Measurements from ENCODE around the gene AP2S1. TPM values are rescaled to one million over a fixed set of nuclear protein-coding genes. Genes with fewer than 3 reads are reported as not detected.

Gene AP2S1
- total and polyA plus RNA-seq, 2 of the 8 experiments (the other 6 are each of a cell fraction or from before 2014, with no cell fraction given): 195 to 211 TPM

DNA sequence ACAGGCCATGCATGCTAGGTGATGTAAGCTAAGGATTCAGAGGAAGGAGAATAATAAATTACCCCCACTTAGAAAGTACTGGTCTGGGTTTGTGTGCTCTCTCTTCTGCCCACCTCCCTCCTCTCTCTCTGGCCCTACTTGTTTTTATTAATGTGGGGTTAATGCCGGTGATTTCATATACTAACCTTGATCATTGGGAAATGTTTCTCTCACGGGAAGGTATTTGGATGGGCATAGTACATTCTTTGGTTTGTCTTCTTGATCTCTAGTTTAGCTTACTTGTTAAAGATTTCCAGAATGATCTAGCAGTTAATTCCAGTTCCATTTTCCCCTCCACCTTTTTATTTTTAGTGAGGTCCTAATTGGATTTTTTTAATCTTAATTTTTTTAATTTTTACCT, 34.8 kb upstream of the AP2S1 start:
- no peak overlapping the region for H3K9ac ChIP-seq (replicated peaks in 1 of 4; ENCODE audit: extremely low read depth in 1 of 4, low read depth in 3 of 4, low read length in 3 of 4)
- ChIA-PET POLR2A (ENCODE audit: partially characterized antibody) (interaction anchor here (1.2 to 1.6 kb wide), 3 partner anchors 18 to 26 kb away, joined by 3 to 5 read pairs (median 4); no protein-coding TSS in a partner anchor), CTCF (ENCODE audit: partially characterized antibody) (interaction anchor here (0.6 to 2.4 kb wide), 5 partner anchors 12 to 1440 kb away, joined by 3 to 6 read pairs (median 4); no protein-coding TSS in a partner anchor)
- peaks cover 2% of the 10 kb centered on the region; the same call in 1 of the 2 replicates for H3K79me1 ChIP-seq (ENCODE audit: low read depth, low read length)
- peaks cover 2 to 8% of the 10 kb centered on the region in 2 experiments for H4K20me1 ChIP-seq (replicated peaks in 1 of 2; ENCODE audit: control insufficient read depth in 1 of 2, insufficient read depth in 2 of 2, low read length in 2 of 2)
- H3K4me2 ChIP-seq (ENCODE audit: insufficient read depth in 1 of 2, low read depth in 2 of 2, low read length in 2 of 2): no peak overlapping the region
- H3K4ac ChIP-seq (replicated peaks; ENCODE audit: insufficient read length, low read depth, low read length): no peak overlapping the region
- H2AK5ac ChIP-seq (ENCODE audit: low read depth, low read length): no peak overlapping the region
- no peaks in the 10 kb centered on the region for H3K27me3 ChIP-seq (replicated peaks in 1 of 4; ENCODE audit: control insufficient read depth in 3 of 4, extremely low read depth in 1 of 4, insufficient read depth in 3 of 4, low read length in 3 of 4)
- no peak overlapping the region for H3K4me3 ChIP-seq (ENCODE audit: extremely low read depth in 1 of 4, insufficient read depth in 2 of 4, low read depth in 3 of 4, low read length in 4 of 4)
- no peaks in the 10 kb centered on the region for H3K9me3 ChIP-seq (ENCODE audit: insufficient read depth in 2 of 2, low read depth in 1 of 2, low read length in 1 of 2)
- no peak overlapping the region for H2AFZ ChIP-seq (ENCODE audit: low read length)
- H4K91ac ChIP-seq (replicated peaks; ENCODE audit: insufficient read length, low read length): no peak overlapping the region
- WGBS, 2 experiments (ENCODE audit: extremely low coverage in 1 of 2, insufficient coverage in 1 of 2, insufficient read length in 1 of 2, insufficient replicate concordance in 2 of 2, low coverage in 1 of 2, low lambda C conversion rate in 2 of 2, missing lambda C conversion rate in 1 of 2): 91% methylated on average over 2 of the region's 2 CpGs; no CpG with 5 or more reads in 1 of the 2 experiments
- no peak overlapping the region for H4K8ac ChIP-seq (ENCODE audit: extremely low read depth, insufficient read depth, low read length)
- no peak overlapping the region for H2BK15ac ChIP-seq (ENCODE audit: low read length)
- no peak overlapping the region for H3K23ac ChIP-seq (ENCODE audit: insufficient read length)
- H3K14ac ChIP-seq (ENCODE audit: insufficient read length): no peak overlapping the region
- H3K4me1 ChIP-seq (replicated peaks in 1 of 4; ENCODE audit: control insufficient read depth in 3 of 4, insufficient read depth in 4 of 4, low read length in 3 of 4): no peaks in the 10 kb centered on the region; a peak in 1 of 7 replicates
- no peaks in the 10 kb centered on the region for H3K23me2 ChIP-seq (ENCODE audit: low read depth, low read length)
- H3K27ac ChIP-seq (ENCODE audit: low read depth, low read length): no peak overlapping the region
- no peak overlapping the region for H3K56ac ChIP-seq (replicated peaks; ENCODE audit: insufficient read length, low read depth, low read length)
- DNase-seq (ENCODE audit: low read depth in 1 of 2, low spot score in 2 of 2): no peak
- H2BK5ac ChIP-seq (ENCODE audit: low read depth, low read length): no peak overlapping the region
- no peak overlapping the region for H4K5ac ChIP-seq (ENCODE audit: insufficient read length, low read depth, low read length)
- no peak overlapping the region for H2BK20ac ChIP-seq (ENCODE audit: low read length)
- no peak for FAIRE-seq
- no peak overlapping the region for H3K18ac ChIP-seq (ENCODE audit: extremely low read depth, low read length)
- peaks cover 3 to 73% of the 10 kb centered on the region in 2 experiments; a peak in 3 of 4 replicates for H3K79me2 ChIP-seq (ENCODE audit: control insufficient read depth in 1 of 2, insufficient read depth in 2 of 2, low read length in 2 of 2)
- TF ChIP-seq TAF1 (IDR thresholded peaks at IDR 0.05; ENCODE audit: low read depth, low read length) (no peak), HDAC6 (IDR thresholded peaks at IDR 0.05; ENCODE audit: low read depth, low read length) (no peak), JUND (IDR thresholded peaks at IDR 0.05; ENCODE audit: low read length) (no peak)
- no peak overlapping the region for H2BK12ac ChIP-seq (ENCODE audit: low read depth, low read length)
- H3K36me3 ChIP-seq (ENCODE audit: control insufficient read depth in 2 of 4, insufficient read depth in 4 of 4, low read length in 3 of 4): no peaks in the 10 kb centered on the region
- no peak overlapping the region for H2BK120ac ChIP-seq (replicated peaks; ENCODE audit: low read depth, low read length)

Measured in H1 (cell line).